Ecto neural progenitor cell (in vitro differentiated cells): ENCODE measurements around the gene ZNF324.
"Not testable (repeated sequence)": the region's sequence is repeated elsewhere in the genome, so short reads cannot be mapped to it uniquely, and the experiment has no call there.

Experiments
- DNase-seq: peaks from one replicate; pipeline ENCODE4 v3.0.0-alpha.2; 2018; ENCODE audit warnings: low spot score

The ZNF324 gene

DNA sequence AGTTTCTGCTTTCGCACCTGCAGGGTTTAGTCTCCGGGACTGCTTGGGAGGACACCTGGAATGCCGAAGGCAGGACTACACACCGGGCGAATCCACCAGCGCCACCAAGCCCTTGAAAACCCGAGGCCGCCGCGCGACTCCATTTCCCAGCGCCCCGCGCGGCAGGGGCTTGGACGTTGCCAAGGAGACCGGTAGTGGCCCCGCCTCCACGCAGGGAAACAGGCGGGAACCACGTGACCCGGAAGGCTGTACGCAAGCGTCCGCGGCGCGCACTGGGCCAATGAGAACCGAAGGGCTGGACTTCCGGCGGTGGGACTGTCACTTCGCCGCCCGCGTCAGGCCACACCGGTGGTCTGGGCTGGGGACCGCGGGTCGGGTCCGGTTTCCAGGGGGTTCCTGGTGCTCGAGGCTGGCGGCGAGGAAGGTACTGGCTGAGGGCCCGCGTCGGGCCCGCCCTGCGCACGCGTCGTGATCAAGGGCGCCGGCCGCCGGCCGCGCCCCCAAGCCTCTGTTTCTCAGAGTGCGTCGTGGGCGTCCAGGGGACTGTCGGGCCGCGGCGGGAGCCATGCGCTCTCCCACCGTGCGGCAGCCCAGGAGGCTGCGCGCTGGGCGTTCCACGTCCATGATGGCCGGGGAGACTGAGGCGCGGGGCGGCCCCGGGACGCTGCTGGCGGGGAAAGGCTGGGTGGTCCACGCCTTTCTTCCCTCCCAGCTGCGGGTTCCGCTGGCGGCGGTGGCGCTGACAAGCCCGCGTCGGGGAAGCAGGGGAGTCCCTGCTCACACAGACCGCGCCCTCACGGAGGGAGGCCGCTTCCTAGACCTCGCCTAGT lies at the start of gene ZNF324:
Gene ZNF324, plus strand, starts transcription at position 321 of the 830 bp plus-strand sequence. CDS start 2,106 bp downstream, outside the sequence.
- peak; percentile 99 for DNase-seq

DNA sequence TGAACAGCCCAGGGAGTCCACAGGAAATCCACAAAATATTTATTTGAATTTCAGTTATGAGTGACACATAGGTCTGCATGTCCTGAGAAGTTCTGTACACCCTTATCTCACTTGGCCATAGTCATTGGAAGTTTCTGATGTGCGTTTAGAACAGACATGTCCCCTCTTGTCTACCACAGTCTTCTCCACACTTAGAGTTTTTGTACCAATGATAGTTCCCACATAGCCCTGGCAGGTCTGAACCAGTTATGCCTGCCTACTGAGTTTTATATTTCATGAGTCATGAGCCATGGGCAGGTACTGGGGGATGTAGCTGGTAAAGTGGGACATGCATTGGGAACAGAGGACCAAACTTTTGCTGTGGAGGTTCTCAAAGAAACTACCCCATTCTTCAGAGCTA lies 38.3 kb upstream of the ZNF324 start:
- DNase-seq: no peak

DNA sequence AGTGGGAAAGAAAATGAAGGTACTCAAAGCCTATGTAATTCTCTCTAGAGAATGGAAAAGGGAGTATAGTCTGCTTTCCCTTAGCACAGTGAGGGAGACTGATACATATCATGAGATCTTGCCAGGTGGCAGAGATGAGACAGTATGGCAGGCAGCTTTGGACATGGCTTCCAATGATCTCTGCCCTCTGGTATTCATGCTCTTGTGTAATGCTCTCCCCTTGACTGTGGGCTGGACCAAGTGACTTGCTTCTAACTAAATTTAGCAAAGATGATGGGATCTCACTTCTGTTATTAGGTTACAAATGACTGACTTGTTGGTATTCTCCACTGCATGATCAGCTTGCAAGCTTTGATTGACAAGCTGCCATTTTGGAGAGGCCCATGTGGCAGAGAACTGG lies 37.1 kb upstream of the ZNF324 start:
- no peak for DNase-seq

DNA sequence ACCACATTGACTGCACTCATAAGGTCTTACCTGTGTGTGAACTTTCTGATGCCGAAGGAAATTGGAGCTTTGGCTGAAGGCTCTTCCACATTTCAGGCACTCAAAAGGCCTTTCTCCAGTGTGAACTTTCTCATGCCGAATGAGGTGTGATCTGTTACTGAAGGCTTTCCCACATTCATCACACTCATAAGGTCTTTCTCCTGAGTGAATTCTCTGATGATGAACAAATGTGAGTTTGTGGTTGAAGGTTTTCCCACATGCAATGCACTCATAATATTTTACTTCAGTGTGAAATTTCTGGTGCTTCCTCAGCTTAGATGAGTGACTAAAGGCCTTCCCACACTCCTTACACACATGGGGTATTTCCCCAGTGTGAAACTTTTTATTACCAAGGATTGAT lies 32.7 kb upstream of the ZNF324 start:
- no peak for DNase-seq

DNA sequence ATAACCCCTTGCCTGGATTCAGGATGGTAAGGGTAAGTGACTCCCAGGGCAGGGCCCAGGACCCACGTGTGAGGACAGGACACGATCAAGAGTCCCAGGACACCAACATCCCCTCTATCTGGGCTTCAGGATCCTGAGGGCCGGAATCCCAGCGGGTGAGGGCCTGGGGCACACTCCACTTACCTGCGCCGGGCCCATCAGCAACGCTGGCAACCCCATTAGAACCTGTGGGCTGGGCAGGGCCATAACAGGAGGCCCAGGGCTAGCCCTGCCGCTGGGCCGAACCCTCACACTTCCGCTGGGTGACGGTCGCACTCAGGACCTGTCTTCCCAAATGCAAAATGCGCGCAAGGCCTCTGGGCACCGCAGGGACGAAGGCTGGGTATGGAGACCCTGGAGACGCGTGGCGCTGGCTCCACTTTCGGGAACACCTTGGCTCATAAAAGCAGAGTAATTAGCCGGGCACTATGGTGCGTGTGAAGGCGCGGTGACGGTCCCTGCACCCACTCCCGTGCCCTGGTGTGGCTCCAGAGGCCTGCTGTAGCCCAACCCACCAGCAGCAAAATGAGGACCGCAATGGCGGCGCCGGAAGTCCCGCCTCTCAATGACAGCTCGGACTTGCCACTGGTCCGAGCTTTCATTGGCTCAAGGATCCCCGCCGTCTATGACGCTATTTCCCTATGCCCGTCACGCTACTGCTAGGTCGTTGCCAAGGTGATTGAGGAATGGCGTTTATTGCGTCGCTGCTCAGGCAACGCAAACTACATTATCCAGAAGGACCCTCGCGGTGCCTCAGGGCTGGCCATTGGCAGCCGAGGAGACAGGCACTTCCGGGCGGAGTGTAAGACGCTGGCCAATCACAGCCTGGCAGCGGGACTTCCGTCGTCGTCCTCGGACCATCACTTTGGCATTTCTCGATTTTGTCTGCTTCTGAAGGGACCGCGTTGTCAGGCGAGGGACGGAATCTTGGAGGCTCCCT lies 27.0 kb upstream of the ZNF324 start, which contains the start of gene ZNF132:
Gene ZNF132, minus strand, starts transcription at position 578 of the 979 bp plus-strand sequence. Its CDS starts 332 bp downstream, at position 246.
- peak; percentile 60 for DNase-seq

DNA sequence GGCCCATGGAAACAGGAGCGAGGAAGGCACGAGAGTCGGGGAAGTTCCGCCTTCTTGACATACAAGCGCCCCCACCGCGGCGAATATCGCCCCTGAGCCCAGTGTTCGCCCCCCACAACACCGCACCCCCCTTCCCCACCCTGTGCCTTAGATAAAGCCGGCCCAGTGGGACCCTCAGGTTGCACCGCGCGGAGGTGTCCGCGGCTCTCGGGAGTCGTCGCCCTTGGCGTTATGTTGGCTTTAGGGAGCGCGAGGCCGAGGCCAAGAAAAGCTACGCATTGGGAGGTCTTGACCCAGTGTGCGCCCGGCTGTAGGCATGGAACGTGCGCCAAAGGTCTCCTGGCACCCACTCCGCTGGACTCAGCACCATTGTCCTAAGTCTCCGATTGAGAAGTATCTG lies 26.3 kb upstream of the ZNF324 start:
- DNase-seq: no peak

DNA sequence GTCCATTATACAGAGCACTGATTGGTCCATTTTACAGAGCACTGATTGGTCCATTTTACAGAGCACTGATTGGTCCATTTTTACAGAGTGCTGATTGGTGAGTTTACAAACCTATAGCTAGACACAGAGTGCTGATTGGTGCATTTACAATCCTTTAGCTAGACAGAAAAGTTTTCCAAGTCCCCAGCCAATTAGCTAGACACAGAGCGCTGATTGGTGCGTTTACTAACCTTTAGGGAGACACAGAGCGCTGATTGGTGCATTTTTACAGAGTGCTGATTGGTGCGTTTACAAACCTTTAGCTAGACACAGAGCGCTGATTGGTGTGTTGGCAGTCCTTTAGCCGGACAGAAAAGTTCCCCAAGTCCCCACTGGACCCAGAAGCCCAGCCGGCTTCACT lies 23.9 kb upstream of the ZNF324 start:
- not testable (repeated sequence) for DNase-seq

DNA sequence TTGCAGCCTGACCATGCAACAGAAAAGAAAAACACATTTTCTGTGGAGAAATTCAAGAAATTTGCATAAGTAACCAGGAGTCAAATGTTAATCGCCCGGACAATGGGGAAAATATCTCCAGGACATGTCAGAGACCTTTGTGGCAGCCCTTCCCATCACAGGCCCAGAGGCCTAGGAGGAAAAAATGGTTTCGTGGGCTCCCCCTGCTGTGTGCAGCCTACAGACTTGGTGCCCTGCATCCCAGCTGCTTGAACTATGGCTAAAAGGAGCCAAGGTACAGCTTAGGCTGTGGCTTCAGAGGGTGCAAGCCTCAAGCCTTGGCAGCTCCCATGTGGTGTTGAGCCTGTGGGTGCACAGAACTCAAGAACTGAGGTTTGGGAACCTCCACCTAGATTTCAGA lies 18.0 kb upstream of the ZNF324 start:
- DNase-seq: not testable (repeated sequence)

DNA sequence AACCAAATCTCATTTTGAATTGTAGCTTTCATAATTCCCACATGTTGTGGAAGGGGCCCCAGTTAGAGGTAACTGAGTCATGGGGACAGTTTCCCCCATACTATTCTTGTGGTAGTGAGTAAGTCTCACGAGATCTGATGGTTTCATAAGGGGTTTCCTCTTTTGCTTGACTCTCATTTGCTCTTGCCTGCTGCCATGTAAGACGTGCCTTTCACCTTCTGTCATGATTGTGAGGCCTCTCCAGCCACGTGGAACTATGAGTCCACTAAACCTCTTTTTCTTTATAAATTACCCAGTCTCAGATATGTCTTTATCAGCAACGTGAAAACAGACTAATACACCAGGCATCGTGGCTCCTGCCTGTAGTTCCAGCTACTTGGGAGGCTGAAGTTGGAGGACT lies 16.9 kb upstream of the ZNF324 start:
- not testable (repeated sequence) for DNase-seq

DNA sequence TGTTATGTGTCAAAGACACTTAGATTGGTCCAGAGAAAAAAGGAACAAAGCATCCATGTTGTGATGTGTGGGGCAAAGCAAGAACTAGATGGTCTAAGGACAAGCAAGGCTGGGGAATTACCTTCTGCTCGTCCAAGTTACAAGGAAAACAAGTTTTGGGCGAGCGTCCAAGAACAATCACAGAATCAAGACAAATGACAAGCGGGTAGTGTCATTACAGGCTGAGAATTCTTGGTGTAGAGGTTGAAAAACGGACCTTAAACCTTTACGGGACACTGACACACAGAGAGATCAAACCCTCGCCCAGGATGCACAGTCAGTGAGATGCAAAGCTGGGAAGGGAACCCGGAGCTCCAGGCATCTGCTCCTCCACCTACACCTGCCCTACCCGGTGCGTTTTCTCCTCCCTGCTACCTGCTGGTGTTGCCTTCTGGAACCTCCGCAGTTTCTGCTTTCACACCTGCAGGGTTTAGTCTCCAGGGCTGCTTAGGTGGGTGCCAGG lies 16.0 kb upstream of the ZNF324 start:
- no peak for DNase-seq

DNA sequence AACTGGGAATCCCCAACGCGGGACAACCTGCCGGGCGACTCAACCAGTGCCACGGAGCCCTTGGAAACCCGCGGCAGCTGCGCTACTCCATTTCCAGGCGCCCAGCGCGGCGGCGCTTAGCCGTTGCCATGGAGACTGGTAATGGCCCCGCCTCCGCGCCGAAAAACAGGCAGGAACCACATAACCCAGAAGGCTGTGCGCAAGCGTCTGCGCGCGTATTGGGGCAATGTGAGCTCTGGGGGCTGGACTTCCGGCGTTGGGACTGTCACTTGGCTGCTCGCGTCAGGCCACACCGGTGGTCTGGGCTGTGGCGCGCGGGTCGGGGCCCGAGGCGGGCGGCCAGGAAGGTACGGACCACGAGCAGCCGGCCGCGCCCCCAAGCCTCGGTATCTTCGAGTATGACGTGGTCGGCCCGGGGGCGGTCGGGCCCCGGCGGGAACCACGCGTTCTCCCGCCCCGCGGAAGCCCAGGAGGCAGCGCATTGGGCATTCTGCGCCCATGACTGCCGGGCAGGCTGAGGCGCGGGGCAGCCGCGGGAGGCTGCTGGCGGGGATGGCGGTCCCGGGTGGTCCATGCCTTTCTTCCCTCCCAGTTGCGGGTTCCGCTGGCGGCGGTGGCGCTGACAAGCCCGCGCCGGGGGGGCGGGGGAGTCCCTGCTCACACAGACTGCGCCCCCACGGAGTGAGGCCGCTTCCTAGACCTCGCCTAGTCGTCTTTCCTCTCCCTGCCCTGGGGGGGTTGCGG lies 15.3 kb upstream of the ZNF324 start, which contains the start of gene ZNF324B:
Gene ZNF324B, plus strand, starts transcription at position 265 of the 744 bp plus-strand sequence. CDS start 2,080 bp downstream, outside the sequence.
- DNase-seq: peak; percentile 97

DNA sequence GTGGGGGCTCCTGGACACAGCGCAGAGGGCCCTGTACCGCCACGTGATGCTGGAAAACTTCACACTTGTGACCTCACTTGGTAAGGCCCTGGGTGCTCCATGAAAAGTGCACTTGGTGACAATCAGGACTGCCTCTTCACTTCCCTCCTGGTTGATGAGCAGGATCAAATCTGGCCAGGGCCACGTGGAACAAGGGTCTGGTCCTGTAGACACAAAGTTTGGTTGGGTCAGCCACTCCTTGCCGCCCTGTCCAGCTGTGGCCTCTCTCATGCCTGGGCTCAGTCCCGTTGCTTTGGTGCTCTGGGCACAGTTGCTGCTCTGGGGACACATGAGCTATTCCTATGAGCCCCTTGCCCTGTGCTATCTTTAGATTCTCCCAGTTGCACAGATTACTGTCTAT lies 13.1 kb upstream of the ZNF324 start:
- no peak for DNase-seq

DNA sequence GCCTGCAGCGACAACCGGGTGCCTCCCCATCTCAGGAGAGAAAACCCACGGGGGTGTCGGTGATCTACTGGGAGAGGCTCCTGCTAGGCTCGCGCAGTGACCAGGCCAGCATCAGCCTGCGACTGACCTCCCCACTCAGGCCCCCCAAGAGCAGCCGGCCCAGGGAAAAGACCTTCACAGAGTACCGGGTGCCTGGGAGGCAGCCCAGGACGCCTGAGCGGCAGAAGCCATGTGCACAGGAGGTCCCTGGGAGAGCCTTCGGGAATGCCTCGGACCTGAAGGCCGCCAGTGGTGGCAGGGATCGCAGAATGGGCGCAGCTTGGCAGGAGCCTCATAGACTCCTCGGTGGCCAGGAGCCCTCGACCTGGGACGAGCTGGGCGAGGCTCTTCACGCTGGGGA lies 11.6 kb upstream of the ZNF324 start:
- no peak for DNase-seq

DNA sequence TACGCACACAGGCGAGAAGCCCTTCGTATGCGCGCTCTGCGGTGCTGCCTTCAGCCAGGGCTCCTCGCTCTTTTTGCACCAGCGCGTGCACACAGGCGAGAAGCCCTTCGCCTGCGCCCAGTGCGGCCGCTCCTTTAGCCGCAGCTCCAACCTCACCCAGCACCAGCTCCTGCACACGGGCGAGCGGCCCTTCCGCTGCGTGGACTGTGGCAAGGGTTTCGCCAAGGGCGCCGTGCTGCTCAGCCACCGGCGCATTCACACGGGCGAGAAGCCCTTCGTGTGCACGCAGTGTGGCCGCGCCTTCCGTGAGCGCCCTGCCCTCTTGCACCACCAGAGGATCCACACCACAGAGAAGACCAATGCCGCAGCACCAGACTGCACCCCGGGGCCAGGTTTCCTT lies 10.8 kb upstream of the ZNF324 start:
- no peak for DNase-seq

DNA sequence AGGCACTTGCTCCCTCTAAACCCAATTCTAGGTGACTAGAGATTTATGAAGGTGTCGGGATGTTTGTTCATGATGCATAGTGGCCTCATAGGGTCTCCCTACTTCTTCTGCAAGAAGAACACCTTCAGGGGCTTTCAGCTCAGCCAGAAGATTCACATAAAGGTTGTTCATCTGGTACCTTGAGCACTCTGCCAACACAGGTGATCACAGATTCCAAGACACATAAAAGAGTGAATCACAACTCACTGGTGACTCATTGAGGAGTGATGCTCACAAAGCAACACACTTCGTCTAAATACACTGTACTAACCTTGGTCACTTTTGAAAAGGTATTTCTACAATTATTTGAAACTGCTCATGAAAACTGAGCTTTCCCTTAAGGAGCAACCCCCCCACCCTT lies 6.8 kb upstream of the ZNF324 start:
- DNase-seq: no peak

DNA sequence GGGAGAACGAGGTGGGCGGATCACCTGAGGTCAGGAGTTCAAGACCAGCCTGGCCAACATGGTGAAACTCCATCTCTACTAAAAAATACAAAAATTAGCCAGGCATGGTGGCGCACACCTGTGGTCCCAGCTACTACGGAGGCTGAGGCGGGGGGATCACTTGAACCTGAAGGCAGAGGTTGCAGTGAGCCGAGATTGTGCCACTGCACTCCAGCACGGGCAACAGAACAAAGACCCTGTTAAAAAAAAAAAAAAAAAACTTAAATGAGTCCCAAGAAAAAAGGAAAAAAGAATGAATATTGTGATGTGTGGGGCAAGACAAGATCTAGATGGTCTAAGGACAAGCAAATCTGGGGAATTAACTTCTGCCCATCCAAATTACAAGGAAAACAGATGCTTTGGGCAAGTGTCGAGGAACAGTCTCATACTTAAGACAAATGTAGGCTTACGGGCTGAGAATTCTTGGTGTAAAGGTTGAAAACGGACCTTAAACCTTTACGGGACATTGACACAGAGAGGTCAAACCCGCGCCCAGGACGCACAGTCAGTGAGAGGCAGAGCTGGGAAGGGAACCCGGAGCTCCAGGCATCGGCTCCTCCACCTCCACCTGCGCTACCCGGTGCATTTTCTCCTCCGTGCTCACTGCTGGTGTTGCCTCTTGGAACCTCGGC lies 656 bp upstream of the ZNF324 start:
- DNase-seq: no peak

DNA sequence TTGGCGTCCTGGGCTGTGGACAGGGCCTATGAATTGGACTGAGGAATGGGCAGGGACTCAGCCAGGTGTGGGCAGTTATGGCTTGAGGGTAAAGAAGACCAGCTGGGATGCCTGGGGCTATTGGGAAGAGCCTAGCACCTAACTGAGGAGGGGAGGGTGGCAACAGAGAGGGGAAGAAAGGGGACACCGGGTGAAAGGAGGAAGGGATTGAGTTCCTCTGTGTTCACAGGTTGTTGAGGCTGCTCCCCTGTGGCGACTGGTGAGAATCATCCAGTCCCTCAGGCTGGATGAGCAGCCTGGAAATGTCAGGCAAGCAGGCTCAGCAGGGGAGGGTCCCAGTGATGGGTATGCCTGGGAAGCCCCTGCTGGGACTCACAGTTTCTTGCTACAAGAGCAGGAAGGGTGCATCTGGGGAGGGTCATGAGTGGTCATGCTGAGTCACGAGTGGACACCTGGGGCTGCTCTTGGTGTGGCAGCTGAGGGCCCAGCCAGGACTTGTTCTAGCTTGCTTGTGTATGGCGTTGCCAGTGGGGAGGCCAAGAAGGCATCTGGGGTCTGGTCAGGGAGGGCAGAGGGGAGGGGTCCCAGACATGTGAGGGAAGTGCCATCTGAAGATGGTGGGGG lies 1.4 kb downstream of the ZNF324 start:
- DNase-seq: no peak

DNA sequence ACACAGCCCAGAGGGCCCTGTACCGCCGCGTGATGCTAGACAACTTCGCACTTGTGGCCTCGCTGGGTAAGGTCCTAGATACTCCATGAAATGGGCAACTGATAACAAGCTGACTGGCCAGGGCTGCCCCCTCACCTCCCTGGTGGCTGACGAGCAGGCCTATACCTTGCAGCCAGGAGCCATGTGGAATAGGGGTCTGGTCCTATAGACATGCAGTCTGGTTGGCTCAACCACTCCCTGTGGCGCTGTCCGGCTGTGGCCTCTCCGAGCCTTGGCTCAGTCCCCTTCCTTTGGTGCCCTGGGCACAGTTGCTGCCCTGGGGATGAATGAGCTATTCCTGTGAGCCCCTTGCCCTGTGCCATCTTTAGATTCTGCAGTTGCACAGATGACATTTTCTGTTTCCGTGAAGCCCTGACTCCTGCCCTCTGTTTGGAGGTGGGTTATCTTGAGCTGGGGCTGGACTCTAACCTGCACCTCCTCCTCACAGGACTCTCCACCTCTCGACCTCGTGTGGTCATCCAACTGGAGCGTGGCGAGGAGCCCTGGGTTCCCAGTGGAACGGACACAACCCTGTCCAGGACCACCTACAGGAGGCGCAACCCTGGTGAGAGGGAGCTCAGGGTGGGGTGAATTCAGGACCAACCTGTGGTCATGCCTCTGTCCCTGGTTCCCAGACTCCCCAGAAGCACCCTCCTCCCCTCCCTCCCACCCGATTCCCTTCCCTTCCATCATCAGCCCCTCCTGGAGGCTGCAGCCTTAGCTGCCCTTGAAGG lies 2.5 kb downstream of the ZNF324 start:
- no peak for DNase-seq

DNA sequence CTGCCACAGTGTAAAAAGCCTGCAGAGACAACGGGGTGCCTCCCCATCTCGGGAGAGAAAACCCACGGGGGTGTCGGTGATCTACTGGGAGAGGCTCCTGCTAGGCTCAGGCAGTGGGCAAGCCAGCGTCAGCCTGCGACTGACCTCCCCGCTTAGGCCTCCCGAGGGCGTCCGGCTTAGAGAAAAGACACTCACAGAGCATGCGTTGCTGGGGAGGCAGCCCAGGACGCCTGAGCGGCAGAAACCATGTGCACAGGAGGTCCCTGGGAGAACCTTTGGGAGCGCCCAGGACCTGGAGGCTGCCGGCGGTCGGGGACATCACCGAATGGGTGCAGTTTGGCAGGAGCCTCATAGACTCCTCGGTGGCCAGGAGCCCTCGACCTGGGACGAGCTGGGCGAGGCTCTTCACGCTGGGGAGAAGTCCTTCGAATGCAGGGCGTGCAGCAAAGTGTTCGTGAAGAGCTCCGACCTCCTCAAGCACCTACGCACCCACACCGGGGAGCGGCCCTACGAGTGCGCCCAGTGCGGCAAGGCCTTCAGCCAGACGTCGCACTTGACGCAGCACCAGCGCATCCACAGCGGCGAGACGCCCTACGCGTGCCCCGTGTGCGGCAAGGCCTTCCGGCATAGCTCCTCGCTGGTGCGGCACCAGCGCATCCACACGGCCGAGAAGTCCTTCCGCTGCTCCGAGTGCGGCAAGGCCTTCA lies 4.1 kb downstream of the ZNF324 start:
- DNase-seq: not testable (repeated sequence)
